ENCODE measurements around the gene CIC.

- TF ChIP-seq CTCF (IDR thresholded peaks at IDR 0.05), result no peak
- no peak for TF ChIP-seq MAZ (IDR thresholded peaks at IDR 0.05; ENCODE audit: borderline replicate concordance, low read depth, low read length)
- no peak for TF ChIP-seq RCOR1 (IDR thresholded peaks at IDR 0.05; ENCODE audit: low read depth, low read length)
- no peak for TF ChIP-seq SREBF2 (IDR thresholded peaks at IDR 0.05)
- TF ChIP-seq SMC3 (IDR thresholded peaks at IDR 0.05), result no peak
- no peak for TF ChIP-seq USF2 (IDR thresholded peaks at IDR 0.05)
- TF ChIP-seq KDM1A (IDR thresholded peaks at IDR 0.05; ENCODE audit: low read depth), result no peak
- TF ChIP-seq, protein P1, sequence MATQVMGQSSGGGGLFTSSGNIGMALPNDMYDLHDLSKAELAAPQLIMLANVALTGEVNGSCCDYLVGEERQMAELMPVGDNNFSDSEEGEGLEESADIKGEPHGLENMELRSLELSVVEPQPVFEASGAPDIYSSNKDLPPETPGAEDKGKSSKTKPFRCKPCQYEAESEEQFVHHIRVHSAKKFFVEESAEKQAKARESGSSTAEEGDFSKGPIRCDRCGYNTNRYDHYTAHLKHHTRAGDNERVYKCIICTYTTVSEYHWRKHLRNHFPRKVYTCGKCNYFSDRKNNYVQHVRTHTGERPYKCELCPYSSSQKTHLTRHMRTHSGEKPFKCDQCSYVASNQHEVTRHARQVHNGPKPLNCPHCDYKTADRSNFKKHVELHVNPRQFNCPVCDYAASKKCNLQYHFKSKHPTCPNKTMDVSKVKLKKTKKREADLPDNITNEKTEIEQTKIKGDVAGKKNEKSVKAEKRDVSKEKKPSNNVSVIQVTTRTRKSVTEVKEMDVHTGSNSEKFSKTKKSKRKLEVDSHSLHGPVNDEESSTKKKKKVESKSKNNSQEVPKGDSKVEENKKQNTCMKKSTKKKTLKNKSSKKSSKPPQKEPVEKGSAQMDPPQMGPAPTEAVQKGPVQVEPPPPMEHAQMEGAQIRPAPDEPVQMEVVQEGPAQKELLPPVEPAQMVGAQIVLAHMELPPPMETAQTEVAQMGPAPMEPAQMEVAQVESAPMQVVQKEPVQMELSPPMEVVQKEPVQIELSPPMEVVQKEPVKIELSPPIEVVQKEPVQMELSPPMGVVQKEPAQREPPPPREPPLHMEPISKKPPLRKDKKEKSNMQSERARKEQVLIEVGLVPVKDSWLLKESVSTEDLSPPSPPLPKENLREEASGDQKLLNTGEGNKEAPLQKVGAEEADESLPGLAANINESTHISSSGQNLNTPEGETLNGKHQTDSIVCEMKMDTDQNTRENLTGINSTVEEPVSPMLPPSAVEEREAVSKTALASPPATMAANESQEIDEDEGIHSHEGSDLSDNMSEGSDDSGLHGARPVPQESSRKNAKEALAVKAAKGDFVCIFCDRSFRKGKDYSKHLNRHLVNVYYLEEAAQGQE (IDR thresholded peaks at IDR 0.05), result no peak
- no peak for TF ChIP-seq TP53 (CRISPR knock-in tag; IDR thresholded peaks at IDR 0.05)
- TF ChIP-seq, protein P2, sequence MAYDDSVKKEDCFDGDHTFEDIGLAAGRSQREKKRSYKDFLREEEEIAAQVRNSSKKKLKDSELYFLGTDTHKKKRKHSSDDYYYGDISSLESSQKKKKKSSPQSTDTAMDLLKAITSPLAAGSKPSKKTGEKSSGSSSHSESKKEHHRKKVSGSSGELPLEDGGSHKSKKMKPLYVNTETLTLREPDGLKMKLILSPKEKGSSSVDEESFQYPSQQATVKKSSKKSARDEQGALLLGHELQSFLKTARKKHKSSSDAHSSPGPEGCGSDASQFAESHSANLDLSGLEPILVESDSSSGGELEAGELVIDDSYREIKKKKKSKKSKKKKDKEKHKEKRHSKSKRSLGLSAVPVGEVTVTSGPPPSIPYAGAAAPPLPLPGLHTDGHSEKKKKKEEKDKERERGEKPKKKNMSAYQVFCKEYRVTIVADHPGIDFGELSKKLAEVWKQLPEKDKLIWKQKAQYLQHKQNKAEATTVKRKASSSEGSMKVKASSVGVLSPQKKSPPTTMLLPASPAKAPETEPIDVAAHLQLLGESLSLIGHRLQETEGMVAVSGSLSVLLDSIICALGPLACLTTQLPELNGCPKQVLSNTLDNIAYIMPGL (CRISPR knock-in tag; IDR thresholded peaks at IDR 0.05; ENCODE audit: borderline replicate concordance), result no peak
- no peak for TF ChIP-seq FOSL2 (IDR thresholded peaks at IDR 0.05)
- TF ChIP-seq FOSL2 (CRISPR knock-in tag; IDR thresholded peaks at IDR 0.05), result no peak
- no peak for TF ChIP-seq RAD21 (conservative IDR thresholded peaks at IDR 0.05 in 1 of 2, IDR thresholded peaks at IDR 0.05 in 1 of 2)
- TF ChIP-seq EP300 (IDR thresholded peaks at IDR 0.05), result no peak
These were observed 40.4 kb upstream of the CIC start for GRCh38 chr19:42228641-42229040.

Measured in A549 (cell line).